ENCODE results near the gene PLN.

PLN gene

DNA sequence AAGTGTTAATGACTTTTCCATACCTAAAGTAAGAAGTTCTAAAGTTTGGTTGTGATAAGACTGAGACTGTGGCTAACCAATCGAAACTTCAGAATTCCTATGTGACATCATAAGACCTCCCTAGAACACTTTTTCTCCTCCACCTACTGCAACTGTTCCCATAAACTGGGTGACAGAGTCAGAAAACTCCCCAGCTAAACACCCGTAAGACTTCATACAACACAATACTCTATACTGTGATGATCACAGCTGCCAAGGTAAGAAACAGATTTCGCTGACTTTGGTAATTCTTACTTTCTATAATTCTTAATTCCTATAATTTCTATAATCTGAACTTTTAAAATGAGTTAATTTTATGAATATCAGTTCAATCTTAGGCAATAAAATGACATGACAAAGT is at the start of gene PLN:
PLN (plus strand) TSS at position 161 of the 400 bp plus-strand sequence. CDS start 10,626 bp downstream, outside the sequence.
- no peak for DNase-seq (ENCODE audit: low read depth in 2 of 2)

DNA sequence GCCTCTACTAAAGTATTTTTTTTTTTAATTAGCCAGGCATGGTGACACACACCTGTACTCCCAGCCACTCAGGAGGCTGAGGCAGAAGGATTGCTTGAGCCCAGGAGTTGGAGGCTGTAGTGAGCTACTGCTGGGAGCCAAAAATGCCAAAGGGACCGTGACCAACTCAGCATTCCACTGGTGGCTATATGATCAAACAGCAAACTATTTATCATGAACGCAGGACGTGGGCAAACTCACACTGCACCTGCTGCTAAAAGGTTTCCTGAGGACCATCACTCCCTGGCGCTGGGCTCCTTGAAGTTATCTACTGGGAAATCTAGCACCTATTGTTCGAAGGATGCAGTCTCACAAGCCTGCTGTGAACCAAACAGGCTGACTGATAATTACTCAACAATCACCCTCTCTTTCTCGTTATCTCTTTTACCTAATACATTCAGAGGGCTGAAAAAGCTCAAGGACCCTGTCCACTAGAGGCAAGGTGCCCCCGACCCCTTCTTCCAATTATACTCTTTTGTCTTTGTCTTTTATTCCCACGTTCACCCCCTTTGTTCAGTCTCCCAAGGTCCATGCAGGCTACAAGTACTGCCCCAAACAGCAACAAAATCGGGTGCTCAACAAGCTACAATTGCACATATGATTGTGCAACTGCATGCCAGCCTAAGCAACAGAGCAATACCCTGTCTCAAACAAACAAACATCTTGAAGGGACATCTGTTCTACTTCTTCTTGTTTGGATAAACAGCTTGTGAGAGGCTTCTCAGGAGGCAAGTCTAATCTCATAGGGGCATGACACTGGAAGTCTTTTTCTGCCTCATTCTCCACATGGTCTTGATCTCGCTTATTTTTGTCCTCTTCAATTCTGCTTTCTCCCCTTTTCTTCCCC is 47.7 kb upstream of the PLN start:
- DNase-seq (ENCODE audit: low read depth in 2 of 2) = no peak

DNA sequence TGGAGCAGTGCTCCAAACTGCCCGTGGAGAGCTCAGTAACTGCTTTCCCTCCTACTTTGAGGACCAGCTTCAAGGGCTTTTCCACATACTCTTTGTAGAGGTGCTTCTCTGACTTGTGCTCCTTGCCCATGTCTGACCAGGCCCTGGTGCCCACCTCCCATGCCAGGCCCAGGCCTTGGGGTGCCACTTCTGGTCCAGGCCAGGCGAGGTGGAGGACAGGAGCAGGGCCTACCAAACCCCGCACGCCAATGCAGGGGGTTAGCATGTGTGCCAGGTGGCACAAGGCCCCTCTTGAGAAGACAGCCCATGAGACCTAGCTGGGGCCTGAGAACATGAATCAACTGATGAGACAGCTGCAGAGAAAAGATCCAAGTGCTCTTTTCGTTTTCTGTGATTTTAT is 47.0 kb upstream of the PLN start:
- no peak for DNase-seq (ENCODE audit: low read depth in 2 of 2)

DNA sequence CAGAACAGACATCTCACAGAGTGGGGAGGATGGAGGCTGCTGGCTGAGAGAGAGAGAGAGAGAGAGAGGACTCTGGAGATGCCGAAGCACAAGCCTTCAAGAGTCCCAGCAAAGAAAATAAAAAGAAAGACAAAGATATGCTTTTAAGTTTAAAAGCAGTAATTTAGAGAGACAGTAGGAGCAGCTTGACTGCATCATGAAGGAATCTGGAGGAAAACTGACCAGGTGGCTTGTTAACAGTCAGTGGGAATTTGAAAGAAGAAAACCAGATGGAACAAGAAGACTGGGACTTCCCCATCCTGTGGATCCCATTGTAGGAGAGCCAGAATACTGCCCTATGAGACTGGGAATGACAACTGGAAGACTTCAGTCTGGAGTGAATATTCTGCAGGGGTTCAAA is 46.3 kb upstream of the PLN start:
- no peak for DNase-seq (ENCODE audit: low read depth in 2 of 2)

DNA sequence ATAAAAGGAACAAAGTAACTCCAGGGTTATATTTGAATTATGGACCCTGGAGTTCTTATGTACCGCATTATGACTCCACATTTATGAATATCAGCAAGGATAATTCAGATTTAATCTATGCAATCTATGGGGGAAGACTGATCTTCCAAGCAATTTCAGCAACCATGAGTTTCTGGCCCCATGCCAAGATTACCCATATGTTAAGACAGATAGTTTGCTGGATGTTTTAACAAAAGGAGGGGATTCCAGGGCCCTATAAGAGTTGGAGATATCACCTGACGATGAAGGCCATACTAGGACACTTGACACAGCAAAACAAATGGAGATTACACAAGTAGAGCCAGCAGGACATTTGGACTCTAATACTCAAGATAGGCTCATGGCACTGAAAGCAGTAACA is 45.9 kb upstream of the PLN start:
- DNase-seq (ENCODE audit: low read depth in 2 of 2) = no peak

DNA sequence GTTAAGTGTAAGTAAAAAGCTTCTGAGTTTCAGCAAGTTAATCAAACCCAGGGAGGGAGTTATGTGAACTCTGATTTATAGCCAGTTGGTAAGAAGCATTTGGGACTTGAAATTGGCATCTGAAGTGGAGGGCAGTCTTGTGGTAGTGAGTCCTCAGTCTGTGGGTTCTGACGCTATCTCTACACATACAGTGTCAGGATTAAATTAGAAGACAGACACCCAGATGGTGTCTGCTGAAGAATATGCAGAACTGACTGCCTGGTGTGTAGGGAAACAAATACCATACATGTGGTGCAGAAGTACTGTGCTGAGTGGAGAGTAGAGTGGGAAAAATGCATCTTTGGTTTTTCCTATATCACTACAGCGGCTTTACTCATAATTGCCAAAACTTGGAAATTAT is 43.5 kb upstream of the PLN start:
- no peak for DNase-seq (ENCODE audit: low read depth in 2 of 2)

DNA sequence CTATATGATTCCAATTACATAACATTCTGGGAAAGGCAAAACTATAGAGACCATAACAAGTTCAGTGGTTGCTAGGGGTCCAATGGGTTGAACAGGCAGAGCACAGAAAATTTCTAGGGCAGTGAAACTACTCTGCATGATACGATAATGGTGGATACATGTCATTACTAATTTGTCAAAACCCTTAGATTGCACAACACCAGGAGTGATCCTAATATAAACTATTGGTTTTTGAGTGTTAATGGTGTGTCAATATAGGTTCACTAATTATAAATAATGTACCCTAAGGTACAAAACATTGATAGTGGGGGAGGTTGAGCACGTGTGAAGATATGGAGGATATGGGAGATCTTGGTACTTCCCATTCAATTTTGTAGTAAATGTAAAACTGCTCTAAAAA is 42.4 kb upstream of the PLN start:
- no peak for DNase-seq (ENCODE audit: low read depth in 2 of 2)

DNA sequence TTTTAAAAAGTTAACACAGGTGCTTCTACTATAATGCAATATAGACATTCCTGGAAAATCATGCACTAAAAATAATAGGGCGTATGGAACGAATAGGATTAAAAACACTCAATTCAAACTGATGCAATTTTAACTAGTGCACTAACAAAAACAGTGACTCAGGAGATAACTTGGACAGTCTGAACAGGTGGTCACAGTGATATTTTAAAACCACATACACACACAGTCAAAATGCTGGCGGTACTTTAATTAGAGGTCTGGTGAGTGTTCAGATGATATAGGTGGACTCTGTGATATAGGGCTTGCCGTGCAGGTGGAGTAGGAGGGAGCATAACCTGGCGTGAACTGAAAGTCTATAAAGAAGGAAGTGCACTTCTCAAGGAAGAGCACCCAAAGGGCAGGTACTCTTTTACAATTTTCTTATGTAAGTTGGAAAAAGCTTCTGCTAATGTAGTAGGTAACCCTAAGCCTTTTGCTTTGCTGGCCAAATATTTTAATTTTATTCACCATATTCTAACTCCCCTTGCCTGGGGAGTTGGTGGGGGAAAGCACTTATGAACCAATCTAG is 41.9 kb upstream of the PLN start:
- DNase-seq (ENCODE audit: low read depth in 2 of 2) = no peak

DNA sequence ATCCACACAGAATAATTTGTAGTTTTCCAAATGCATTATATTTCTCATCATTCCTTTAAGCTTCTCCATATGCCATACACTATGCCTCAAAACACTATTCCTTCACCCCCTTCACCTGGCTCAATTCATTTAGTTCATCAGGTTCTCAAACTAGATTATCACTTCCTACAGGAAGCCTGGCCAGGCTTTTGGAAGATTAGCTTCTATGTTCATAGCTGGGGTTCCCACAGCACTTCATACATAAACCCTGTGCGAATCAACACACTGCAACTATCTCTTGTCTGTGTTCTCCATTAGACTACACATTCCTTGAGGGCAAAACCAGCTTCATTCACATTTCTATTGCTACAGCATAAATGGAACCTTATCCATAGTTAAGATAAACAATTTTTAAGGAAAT is 40.5 kb upstream of the PLN start:
- no peak for DNase-seq (ENCODE audit: low read depth in 2 of 2)

DNA sequence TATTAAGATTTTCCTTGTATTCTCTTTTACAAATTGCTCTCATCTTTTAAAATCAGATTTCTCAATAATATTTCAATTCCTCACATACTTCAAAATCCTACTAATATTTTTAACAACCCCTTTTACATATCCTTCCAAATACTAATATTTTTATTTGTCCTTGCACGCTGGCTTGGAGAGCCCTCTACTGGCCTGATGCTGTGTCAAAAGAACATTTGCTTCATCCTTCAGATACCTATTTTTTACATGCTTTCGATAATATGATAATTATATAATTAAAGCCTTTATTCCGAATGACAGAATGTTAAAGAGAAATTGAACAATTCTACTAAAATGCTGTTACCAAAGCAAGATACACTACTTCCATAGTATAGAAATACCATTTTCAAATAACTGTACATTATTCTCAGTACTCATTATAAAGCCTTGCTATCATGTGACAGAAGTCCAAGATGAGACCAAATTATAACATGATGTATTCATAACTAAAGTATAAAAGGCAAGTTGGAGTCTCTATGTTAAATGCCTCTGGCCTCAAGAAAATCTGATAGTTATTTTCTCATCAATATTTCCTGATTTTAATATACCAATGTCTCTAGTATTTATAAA is 39.0 kb upstream of the PLN start:
- DNase-seq (ENCODE audit: low read depth in 2 of 2) = no peak

DNA sequence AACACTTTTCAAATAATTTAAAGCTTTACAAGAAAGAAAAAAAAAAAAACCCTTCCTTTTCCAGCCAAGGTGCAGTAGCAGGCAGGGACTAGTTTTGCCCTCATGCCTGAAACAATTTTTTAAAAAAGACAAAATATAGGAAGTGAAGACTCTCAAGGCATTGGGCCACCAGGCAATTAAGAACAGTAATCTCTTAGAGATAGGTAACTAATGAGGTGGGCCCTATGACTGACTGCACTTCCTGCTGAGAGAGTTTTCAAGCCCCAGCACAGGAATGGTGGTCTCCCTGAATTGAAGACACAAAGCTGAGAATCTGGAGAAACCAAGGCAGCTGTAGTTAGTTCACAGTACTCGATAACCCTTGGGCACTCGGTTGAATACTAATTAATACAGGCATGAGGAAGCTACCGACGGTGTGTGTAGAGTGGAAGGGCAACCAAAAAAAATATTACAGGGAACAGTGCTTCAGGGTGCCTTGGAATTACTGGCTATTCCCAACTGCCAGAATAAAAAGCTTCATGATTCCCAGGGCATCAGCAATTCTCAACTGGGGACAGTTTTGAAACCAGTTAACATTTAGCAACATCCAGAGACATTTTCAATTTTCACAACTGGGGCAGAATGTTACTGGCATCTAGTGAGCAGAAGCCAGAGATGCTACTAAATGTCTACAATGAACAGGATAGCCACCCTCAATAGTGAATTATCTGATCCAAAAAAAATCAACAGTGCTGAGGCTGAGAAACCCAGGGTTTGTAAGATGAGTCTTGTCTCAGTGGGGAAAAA is 36.0 kb upstream of the PLN start:
- DNase-seq (ENCODE audit: low read depth in 2 of 2) = no peak

DNA sequence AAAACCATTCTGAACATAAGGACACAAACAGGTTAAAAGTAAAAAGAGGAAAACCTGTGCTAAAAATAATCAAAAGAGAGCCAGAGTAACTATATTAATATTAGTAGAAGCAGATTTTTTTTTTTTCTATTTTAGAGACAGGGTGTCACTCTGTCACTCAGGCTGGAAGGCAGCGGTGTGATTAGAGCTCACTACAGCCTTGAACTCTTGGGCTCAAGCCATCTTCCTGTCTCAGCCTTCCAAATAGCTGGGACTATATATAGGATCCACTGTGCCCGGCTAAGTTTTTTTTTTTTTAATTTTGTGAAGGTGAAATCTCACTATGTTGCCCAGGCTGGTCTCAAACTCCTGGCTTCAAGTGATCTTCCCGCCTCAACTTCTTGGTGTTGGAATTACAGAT is 33.4 kb upstream of the PLN start:
- no peak for DNase-seq (ENCODE audit: low read depth in 2 of 2)

DNA sequence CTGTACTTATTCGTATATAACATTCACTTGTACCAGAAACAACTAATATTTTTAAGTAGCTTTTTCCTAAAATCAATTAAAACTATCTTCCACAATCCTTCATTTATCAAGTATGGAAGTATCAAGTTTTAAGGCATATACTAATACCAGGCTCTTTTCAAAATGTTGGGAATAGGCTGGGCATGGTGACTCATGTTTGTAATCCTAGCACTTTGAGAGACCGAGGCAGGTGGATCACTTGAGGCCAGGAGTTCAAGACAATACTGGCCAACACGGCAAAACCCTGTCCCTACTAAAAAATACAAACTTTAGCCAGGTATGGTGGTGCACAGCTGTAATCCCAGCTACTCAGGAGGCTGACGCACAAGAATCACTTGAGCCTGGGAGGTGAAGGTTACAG is 25.7 kb upstream of the PLN start:
- DNase-seq (ENCODE audit: low read depth in 2 of 2) = no peak

DNA sequence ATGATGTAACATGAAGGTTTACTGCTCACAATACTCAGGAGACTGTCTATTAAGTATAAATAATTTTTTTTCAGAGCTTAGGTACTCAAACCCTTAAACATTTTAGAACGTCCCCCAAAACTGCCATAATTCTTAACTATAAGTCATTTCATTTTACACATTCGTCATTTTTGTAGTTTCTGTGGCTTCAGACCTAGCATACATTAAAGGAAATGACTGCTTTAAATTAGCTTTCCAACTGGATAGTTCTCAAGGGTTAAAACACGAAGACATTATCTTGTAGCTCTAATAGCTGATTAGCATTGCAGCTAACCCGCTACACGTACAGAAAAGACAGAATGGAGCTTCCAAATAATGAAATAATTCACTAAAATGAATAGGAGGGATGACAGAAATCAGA is 24.9 kb upstream of the PLN start:
- no peak for DNase-seq (ENCODE audit: low read depth in 2 of 2)

DNA sequence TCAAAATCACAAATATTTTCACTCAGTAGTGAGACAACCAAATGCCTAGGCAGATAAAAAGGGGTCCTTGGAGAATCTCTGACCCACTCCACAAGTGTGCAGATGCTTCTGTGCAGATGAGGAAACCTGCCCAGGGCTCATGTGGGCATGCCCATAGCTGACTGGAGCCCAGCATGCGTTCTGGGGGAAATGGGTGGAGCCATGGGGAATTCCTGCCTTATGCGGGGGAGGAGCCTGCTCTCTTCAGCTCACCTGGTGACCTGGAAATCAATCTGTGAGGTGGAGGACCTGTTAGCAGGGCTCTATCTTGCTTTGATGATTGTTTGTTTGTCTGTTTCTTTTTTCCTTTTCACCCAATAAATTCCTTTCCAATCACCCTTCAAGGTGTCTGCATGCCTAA is 23.4 kb upstream of the PLN start:
- no peak for DNase-seq (ENCODE audit: low read depth in 2 of 2)

DNA sequence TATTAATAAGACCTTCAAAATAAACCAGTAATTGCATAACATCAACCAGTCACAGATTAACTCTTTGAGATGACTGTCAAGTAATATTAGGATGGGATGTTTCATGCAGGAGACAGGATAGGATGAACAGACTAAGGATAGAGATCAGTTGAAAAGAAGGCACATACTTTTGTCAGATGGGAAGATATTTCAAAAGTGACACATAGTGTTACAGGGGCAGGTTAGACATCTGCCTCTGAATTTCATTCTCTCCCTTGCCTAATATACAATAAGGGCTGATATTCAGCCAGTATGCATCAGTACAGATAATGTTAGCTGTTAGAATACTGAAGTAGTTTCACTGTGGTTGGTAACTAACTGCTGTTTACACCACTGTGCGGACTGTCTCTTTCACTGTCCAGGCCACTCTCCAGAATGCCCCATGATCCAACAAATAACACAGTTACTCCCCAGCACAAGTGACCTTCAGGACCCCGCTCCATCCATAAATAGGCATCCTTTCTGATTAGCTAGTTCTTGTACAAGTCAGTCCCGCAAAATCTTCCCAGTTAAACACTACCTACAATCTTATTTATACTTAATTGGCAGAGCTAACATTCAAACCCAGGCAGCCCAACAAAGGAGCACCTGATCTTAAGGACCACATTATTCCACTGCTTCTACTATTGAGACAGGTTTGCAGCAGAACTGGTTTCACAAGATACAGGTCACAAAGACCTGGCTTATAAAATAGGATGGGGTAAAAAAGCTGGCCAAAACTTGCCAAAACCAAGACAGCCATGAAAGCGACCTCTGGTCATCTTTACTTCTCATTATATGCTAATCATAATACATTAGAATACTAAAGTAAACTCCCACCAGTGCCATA is 21.9 kb upstream of the PLN start:
- DNase-seq (ENCODE audit: low read depth in 2 of 2) = no peak

DNA sequence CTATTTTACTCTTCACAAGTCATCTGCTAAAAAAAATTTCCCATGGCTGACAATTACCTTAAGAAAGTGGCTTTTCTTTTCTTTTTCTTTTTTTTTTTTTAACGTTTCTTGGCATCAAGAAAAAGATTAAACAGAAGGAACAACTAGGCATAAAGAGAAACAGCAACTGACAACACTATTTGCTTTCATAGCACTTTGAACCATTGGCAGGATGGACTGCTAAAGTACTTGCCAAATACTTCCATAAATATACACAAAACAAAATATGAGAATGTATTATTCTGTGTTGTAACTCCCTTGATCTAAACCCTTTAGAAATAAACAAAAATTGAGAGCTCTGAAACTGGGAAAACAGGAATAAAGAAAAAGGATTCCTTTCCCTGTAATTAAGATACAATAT is 20.0 kb upstream of the PLN start:
- DNase-seq (ENCODE audit: low read depth in 2 of 2) = no peak

DNA sequence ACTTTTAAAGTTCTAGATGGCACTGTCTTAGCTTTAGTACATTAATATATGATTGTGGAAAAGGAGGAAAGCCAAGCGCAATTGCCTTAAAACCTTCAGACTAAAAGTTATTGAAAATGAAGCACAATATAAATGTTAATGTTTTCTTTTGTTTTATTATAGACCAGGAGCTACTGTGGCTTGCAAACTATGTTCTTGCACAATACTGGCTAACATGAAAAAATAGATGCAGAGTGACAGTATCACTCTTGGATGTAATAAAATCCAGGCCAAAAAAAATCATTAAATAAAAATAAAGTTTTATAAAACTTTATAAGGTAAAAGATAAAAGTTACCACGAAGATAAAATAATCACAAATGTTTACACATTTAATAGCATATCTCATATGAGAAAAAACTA is 18.3 kb upstream of the PLN start:
- DNase-seq (ENCODE audit: low read depth in 2 of 2) = no peak

DNA sequence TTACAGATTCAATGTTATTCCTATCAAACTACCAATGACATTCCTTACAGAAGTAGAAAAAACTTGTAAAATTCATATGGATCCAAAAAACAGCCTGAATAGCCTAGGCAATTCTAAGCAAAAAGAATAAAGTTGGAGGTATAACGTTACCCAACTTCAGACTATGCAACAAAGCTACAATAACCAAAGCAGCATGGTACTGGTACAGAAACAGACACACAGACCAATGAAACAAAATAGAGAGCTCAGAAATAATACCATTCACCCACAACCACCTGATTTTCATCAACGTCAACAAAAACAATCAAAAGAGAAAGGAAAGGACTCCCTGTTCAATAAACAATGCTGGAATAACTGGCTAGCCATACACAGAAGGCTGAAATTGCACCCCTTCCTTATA is 17.2 kb upstream of the PLN start:
- no peak for DNase-seq (ENCODE audit: low read depth in 2 of 2)

DNA sequence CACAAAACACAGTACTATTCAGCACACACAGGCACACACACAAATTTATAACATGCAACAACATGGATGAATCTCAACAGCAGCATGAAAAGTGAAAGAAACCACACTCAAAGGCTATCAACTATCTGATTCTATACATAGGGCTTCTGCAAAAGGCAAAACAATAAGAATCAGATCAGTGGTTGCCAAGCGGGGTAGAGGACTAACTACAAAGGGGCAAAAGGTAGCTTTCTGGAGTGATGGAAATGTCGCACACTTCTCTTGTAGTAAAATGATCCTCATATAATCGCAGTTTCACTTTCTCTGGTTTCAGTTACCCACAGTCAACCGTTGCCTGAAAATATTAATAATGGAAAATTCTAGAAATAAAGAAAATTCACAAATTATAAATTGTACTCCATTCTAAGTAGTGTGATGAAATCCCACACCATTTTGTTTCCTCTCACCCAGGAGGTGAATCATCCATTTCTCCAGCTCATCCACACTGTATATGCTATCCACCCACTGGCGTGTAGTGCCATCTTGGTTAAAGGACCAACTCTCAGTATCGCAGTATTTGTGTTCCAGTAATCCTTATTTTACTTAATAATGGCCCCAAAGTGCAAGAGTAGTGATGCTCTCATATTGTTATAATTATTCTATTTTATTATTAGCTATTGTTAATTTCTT is 12.8 kb upstream of the PLN start:
- DNase-seq (ENCODE audit: low read depth in 2 of 2) = no peak

DNA sequence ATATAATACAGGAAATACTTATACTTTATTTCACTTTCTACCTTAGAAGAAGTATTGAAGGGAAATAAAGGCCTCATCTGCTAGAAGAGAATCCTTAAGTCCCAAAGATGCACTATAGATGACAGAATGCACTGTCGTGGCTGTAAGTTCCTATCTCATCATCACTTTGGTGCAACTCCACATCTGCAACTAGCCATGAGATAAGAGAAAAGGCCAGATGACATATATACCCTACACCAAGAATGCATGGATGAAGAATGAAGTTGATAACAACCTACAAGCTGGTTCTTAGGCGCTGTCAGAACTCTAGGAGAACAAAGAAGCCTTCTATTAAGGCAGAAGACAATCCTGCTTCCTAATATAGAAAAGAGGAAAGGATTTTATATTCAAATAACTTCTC is 11.6 kb upstream of the PLN start:
- no peak for DNase-seq (ENCODE audit: low read depth in 2 of 2)
